Testis (tissue), 3 donors: Measurements from ENCODE around the gene MB21D2. TPM values are rescaled to one million over a fixed set of nuclear protein-coding genes. Genes with fewer than 3 reads are reported as not detected.

ENCODE experiments used
- DNase-seq: peaks from one replicate; pipeline ENCODE4 v3.0.0-alpha.2; 2019
- H3K27ac ChIP-seq, 2 donors: fragments of 200-600 bp; sonication (generic); one replicate each; pipeline ENCODE4 v1.5.1; 2019
- H3K27me3 ChIP-seq: fragments of 200-600 bp; sonication (generic); one replicate; pipeline ENCODE4 v1.5.1; 2019
- H3K36me3 ChIP-seq: fragments of 200-600 bp; sonication (generic); one replicate; pipeline ENCODE4 v1.5.1; 2017; ENCODE audit warnings: low read depth; ENCODE audit errors: missing control alignments
- H3K4me1 ChIP-seq: fragments of 200-600 bp; sonication (generic); one replicate; pipeline ENCODE4 v1.5.1; 2019
- H3K4me3 ChIP-seq, 2 donors: fragments of 200-600 bp; sonication (generic); one replicate each; pipeline ENCODE4 v1.5.1; 2017 to 2019
- H3K9me3 ChIP-seq: fragments of 200-600 bp; sonication (generic); one replicate; pipeline ENCODE4 v1.5.1; 2017
- POLR2A ChIP-seq: fragments of 450-650 bp; IDR thresholded peaks from one replicate; pipeline ENCODE4 v1.6.1; 2017; ENCODE audit warnings: antibody characterized with exemption, mild to moderate bottlenecking, moderate library complexity
- WGBS, 2 donors: methylation state at CpG; one replicate each; pipeline ENCODE4 v1.1.5; 2018; 5-methylcytosine and 5-hydroxymethylcytosine counted together
- intact Hi-C: fragments of 100-400 bp; cut with DNase I; formaldehyde crosslinking; loops from one replicate; pipeline ENCODE4 v1.15.1; 2023; ENCODE audit warnings: low total_unique reads
- polyA plus RNA-seq: library from polyadenylated mRNA; stranded (reverse); fragments of 350-450 nt; fragmentation: Illumina TruSeq; extraction: RNeasy Lipid Tissue Mini Kit (QIAGEN cat#74804); gene quantifications from one replicate; pipeline ENCODE4 v1.2.3, GENCODE V29; 2014; ENCODE audit warnings: low read depth, low replicate concordance; ENCODE audit not compliant: insufficient read depth
- total RNA-seq, 2 donors: library from RNA; depleted of rRNA; stranded (reverse); fragments of >200 nt; gene quantifications; one replicate each; pipeline ENCODE4 v1.2.3, GENCODE V29; 2016
- TF ChIP-seq, protein P1 (sequence below), 3 experiments: fragments of 450-650 bp in 2 of 3; fragments of 200-600 bp in 1 of 3; sonication (generic) in 1 of 3; IDR thresholded peaks; one replicate each; pipeline ENCODE4 v1.5.1; 2016 to 2019; ENCODE audit warnings: antibody characterized with exemption in 3 of 3, mild to moderate bottlenecking in 2 of 3, moderate library complexity in 1 of 3

The MB21D2 gene
- total and polyA plus RNA-seq, 3 donors from 2014 or later, result 13.4 to 29.2 (median 23.9) TPM

DNA sequence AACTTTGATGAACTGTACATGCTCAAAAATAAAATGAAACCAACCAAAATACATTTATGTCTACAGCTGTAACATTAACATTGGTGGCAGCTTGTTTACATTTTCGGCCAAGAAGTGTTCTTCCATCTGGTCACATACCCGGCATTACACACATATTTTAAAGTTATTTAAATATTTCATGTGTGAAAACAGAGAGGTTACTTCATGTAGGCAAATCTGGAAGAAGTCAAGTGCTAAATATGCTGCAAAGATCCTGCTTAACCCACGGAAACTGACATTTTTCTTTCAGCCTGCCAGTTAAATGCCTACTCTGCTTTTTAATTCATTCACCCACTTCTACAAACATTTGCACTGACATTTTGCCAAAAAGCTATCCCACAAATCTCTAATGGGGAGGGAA lies 69.7 kb downstream of the MB21D2 start:
- Histone ChIP-seq H3K27me3 (no peaks in the 10 kb centered on the region), H3K4me1 (peaks cover 6% of the 10 kb centered on the region), H3K36me3 (no peaks in the 10 kb centered on the region), H3K27ac (no peak overlapping the region), H3K9me3 (no peaks in the 10 kb centered on the region), H3K4me3 (no peak overlapping the region)
- TF ChIP-seq, protein P1, sequence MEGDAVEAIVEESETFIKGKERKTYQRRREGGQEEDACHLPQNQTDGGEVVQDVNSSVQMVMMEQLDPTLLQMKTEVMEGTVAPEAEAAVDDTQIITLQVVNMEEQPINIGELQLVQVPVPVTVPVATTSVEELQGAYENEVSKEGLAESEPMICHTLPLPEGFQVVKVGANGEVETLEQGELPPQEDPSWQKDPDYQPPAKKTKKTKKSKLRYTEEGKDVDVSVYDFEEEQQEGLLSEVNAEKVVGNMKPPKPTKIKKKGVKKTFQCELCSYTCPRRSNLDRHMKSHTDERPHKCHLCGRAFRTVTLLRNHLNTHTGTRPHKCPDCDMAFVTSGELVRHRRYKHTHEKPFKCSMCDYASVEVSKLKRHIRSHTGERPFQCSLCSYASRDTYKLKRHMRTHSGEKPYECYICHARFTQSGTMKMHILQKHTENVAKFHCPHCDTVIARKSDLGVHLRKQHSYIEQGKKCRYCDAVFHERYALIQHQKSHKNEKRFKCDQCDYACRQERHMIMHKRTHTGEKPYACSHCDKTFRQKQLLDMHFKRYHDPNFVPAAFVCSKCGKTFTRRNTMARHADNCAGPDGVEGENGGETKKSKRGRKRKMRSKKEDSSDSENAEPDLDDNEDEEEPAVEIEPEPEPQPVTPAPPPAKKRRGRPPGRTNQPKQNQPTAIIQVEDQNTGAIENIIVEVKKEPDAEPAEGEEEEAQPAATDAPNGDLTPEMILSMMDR (IDR thresholded peaks at IDR 0.05), result no peak
- no peak for TF ChIP-seq POLR2A
- 81 to 85% methylated on average over 3 of the region's 3 CpGs for WGBS, 2 donors
- DNase-seq, result no peak
- intact Hi-C loops, result no loop called here

DNA sequence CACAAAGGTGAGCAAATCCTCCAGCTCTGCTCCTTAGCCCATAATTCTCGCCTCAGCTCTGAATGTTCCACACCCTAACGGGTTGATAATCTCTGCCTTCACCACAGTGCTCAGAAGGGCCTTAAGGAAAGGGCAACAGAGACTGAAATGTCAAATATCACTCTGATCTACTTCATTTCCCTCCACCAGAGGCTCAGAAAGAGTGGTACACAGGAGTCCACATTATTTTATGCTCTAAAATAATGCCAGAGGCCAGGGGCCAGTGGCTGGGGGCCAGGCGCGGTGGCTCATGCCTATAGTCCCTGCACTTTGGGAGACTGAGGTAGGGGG lies 72.2 kb downstream of the MB21D2 start:
- H3K27me3 ChIP-seq, result no peaks in the 10 kb centered on the region
- no peaks in the 10 kb centered on the region for H3K9me3 ChIP-seq
- no peak overlapping the region for H3K4me3 ChIP-seq
- TF ChIP-seq, protein P1 (IDR thresholded peaks at IDR 0.05), result no peak
- TF ChIP-seq POLR2A, result no peak
- H3K36me3 ChIP-seq, result no peaks in the 10 kb centered on the region
- no peak for DNase-seq
- intact Hi-C loops, result no loop called here
- no peak overlapping the region for H3K27ac ChIP-seq
- 89 to 93% methylated on average over 4 of the region's 4 CpGs for WGBS, 2 donors
- no peaks in the 10 kb centered on the region for H3K4me1 ChIP-seq

GRCh38 chr3:192844836-192845525 lies 72.7 kb downstream of the MB21D2 start:
- no peaks in the 10 kb centered on the region for H3K27me3 ChIP-seq
- intact Hi-C loops, result no loop called here
- no peak for DNase-seq
- no peak overlapping the region for H3K27ac ChIP-seq
- WGBS, 2 donors, result 72 to 76% methylated on average over 9 of the region's 9 CpGs
- H3K36me3 ChIP-seq, result no peaks in the 10 kb centered on the region
- no peaks in the 10 kb centered on the region for H3K9me3 ChIP-seq
- TF ChIP-seq, protein P1 (IDR thresholded peaks at IDR 0.05), result no peak
- TF ChIP-seq POLR2A, result no peak
- no peaks in the 10 kb centered on the region for H3K4me1 ChIP-seq
- no peak overlapping the region for H3K4me3 ChIP-seq

DNA sequence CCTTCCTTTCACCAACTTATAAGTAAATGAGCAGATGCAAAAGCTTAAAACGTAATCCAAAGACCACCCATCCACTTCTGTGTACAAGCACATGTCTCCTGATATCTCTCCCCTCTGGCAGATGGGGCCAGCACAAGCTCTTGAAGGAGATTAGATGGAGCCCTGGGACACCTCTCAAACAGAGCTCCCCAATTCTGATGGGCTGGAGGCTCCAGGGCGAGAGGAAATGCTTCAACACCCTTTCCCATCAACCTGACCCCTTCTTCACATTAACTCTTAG lies 73.2 kb downstream of the MB21D2 start:
- H3K36me3 ChIP-seq, result no peaks in the 10 kb centered on the region
- no peak overlapping the region for H3K4me3 ChIP-seq
- intact Hi-C loops, result no loop called here
- no peak for TF ChIP-seq POLR2A
- TF ChIP-seq, protein P1 (IDR thresholded peaks at IDR 0.05), result no peak
- WGBS, 2 donors, result 90 to 96% methylated on average over 2 of the region's 2 CpGs
- no peaks in the 10 kb centered on the region for H3K4me1 ChIP-seq
- DNase-seq, result no peak
- H3K9me3 ChIP-seq, result no peaks in the 10 kb centered on the region
- H3K27ac ChIP-seq, result no peak overlapping the region
- no peaks in the 10 kb centered on the region for H3K27me3 ChIP-seq

DNA sequence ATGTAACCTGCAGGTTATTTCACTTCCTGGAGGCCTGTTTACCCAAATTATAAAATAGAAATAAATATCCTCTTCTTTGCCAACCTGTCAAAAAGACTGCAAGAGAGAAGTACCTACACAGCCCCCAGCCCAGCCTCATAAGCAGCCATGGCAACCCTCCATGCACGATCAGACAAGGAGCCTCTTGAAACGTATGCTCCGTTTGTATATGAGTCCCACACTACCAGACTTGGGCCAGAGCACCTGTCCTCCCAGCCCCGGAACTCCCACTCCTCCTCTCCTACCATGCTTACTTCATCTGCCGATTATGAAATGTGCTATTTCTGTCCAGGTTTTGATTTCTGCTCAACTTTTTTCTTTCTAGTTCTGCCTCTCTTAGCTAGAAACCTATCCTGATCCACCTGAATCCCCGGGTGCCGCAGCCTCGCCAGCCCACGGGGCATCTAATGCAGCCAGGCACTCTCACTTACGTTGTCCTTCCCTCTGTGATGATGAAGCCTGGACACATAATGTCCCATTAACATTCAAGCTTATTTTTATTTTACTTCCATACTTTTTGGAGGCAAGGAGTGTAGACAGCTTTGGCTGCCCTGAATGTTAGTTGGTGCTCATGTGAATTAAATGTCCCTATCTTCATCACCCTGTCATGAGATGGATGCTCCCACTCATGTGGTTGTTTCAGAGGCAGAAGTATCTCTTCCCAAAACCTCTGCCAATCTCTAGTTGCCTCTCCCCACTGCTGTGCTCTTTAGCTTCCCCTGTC lies 73.8 kb downstream of the MB21D2 start:
- 80 to 88% methylated on average over 10 of the region's 10 CpGs for WGBS, 2 donors
- TF ChIP-seq, protein P1 (IDR thresholded peaks at IDR 0.05), result no peak
- no peak for TF ChIP-seq POLR2A
- no peaks in the 10 kb centered on the region for H3K4me1 ChIP-seq
- no peak overlapping the region for H3K4me3 ChIP-seq
- H3K27me3 ChIP-seq, result no peaks in the 10 kb centered on the region
- intact Hi-C loops, result no loop called here
- H3K36me3 ChIP-seq, result no peaks in the 10 kb centered on the region
- H3K9me3 ChIP-seq, result no peaks in the 10 kb centered on the region
- H3K27ac ChIP-seq, result no peak overlapping the region
- DNase-seq, result no peak
